Tibial nerve (tissue), 4 donors: ENCODE data around the gene CD47.

Experiments used
- CTCF ChIP-seq, 5 experiments: fragments of 200-600 bp in 3 of 5; fragments of 450-650 bp in 2 of 5; sonication (generic) in 3 of 5; IDR thresholded peaks; one replicate each; pipeline ENCODE4 v1.5.1; 2016 to 2019; ENCODE audit warnings: antibody characterized with exemption in 5 of 5, mild to moderate bottlenecking in 3 of 5, moderate library complexity in 2 of 5
- EP300 ChIP-seq, 2 donors: sonication (generic); formaldehyde crosslinking; IDR thresholded peaks; one replicate each; pipeline ENCODE4 v1.6.1; 2017; ENCODE audit warnings: antibody characterized with exemption in 2 of 2, mild to moderate bottlenecking in 1 of 2
- POLR2A ChIP-seq, 2 donors: fragments of 450-650 bp; IDR thresholded peaks; one replicate each; pipeline ENCODE4 v1.6.1; 2017; ENCODE audit warnings: antibody characterized with exemption in 2 of 2, mild to moderate bottlenecking in 2 of 2, moderate library complexity in 2 of 2

- TF ChIP-seq CTCF (IDR thresholded peaks at IDR 0.05) (no peak), EP300 (IDR thresholded peaks at IDR 0.05) (no peak), POLR2A (IDR thresholded peaks at IDR 0.05) (no peak)
These were observed 37.3 kb downstream of the CD47 start for GRCh38 chr3:108053483-108053882.
